ENCODE data around the gene VWA8. TPM values are rescaled to one million over a fixed set of nuclear protein-coding genes. Genes with fewer than 3 reads are reported as not detected.

The VWA8 gene
- total RNA-seq, 1 experiment from 2014 or later: 22.6 TPM

DNA sequence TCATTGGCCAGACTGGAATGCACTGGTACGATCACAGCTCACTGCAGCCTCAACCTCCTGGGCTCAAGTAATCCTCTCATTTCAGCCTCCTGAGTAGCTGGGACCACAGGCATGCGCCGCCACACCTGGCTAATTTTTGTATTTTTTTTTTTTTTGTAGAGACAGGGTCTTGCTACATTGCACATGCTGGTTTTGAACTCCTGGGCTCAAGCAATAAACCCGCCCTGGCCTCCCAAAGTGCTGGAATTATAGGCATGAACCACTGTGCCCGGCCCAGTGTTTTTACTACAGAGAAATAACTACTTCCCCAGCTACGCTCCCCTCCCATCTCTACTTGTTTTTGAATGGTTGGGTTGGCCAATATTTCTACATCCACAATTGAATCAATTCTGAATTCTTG lies 381.0 kb downstream of the VWA8 start:
- H3K79me2 ChIP-seq (ENCODE audit: insufficient read depth, low read length): no peaks in the 10 kb centered on the region
- ChIA-PET POLR2A (no interaction called here), RAD21 (ENCODE audit: low non-redundant PET in 1 of 2, low total read pairs in 2 of 2, uncharacterized antibody in 2 of 2, unreplicated experiment in 2 of 2) (no interaction called here), CTCF (no interaction called here)
- DNase-seq (ENCODE audit: low read depth, low spot score) (no peak), ATAC-seq (no peak)
- H3K27ac ChIP-seq (ENCODE audit: low read depth, low read length): no peak overlapping the region
- intact Hi-C loops (cut with micrococcal nuclease): no loop called here
- H3K27me3 ChIP-seq (ENCODE audit: insufficient read depth, low read length): no peaks in the 10 kb centered on the region
- H2AFZ ChIP-seq (ENCODE audit: low read depth, low read length, poor library complexity, severe bottlenecking): no peak overlapping the region
- H3K36me3 ChIP-seq (ENCODE audit: control insufficient read depth in 1 of 2, insufficient read depth in 2 of 2, low read length in 2 of 2): no peaks in the 10 kb centered on the region
- no peaks in the 10 kb centered on the region for H3K9me2 ChIP-seq (ENCODE audit: insufficient read depth)
- no peak overlapping the region for H3K4me2 ChIP-seq (ENCODE audit: low read length)
- no peaks in the 10 kb centered on the region for H4K20me1 ChIP-seq (ENCODE audit: insufficient read depth)
- no peaks in the 10 kb centered on the region for H3K9me3 ChIP-seq (ENCODE audit: control insufficient read depth in 1 of 2, insufficient read depth in 1 of 2, low read depth in 1 of 2, low read length in 2 of 2)
- no peak overlapping the region for H3K9ac ChIP-seq (ENCODE audit: low read length)
- H3K4me1 ChIP-seq (ENCODE audit: control insufficient read depth in 1 of 2, insufficient read depth in 2 of 2, low read length in 2 of 2): no peaks in the 10 kb centered on the region
- no TSS peak for BruUV-seq (replicated peaks)
- H3K4me3 ChIP-seq (replicated peaks in 1 of 2; ENCODE audit: low read depth in 1 of 2, low read length in 2 of 2): no peak overlapping the region
- no peak for TF ChIP-seq POLR2AphosphoS5 (IDR thresholded peaks at IDR 0.05; ENCODE audit: low read depth, low read length)
- no peak for TF ChIP-seq ZFX (IDR thresholded peaks at IDR 0.05)
- TF ChIP-seq SRF (IDR thresholded peaks at IDR 0.05; ENCODE audit: low read depth): no peak
- TF ChIP-seq SIN3A (IDR thresholded peaks at IDR 0.05; ENCODE audit: low read depth): no peak
- TF ChIP-seq POLR2A (IDR thresholded peaks at IDR 0.05; ENCODE audit: borderline replicate concordance, extremely low read depth, insufficient read depth, insufficient read length): no peak
- TF ChIP-seq REST (IDR thresholded peaks at IDR 0.05; ENCODE audit: low read depth): no peak
- no peak for TF ChIP-seq EZH2phosphoT487 (IDR thresholded peaks at IDR 0.05; ENCODE audit: borderline replicate concordance)
- TF ChIP-seq EZH2 (IDR thresholded peaks at IDR 0.05): no peak
- no peak for TF ChIP-seq CEBPB (IDR thresholded peaks at IDR 0.05; ENCODE audit: low read depth)
- TF ChIP-seq RAD21 (IDR thresholded peaks at IDR 0.05; ENCODE audit: low read depth): no peak
- TF ChIP-seq, protein P1, sequence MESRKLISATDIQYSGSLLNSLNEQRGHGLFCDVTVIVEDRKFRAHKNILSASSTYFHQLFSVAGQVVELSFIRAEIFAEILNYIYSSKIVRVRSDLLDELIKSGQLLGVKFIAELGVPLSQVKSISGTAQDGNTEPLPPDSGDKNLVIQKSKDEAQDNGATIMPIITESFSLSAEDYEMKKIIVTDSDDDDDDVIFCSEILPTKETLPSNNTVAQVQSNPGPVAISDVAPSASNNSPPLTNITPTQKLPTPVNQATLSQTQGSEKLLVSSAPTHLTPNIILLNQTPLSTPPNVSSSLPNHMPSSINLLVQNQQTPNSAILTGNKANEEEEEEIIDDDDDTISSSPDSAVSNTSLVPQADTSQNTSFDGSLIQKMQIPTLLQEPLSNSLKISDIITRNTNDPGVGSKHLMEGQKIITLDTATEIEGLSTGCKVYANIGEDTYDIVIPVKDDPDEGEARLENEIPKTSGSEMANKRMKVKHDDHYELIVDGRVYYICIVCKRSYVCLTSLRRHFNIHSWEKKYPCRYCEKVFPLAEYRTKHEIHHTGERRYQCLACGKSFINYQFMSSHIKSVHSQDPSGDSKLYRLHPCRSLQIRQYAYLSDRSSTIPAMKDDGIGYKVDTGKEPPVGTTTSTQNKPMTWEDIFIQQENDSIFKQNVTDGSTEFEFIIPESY (IDR thresholded peaks at IDR 0.05; ENCODE audit: extremely low read depth, insufficient replicate concordance, low read length): no peak
- TF ChIP-seq JUND (IDR thresholded peaks at IDR 0.05): no peak
- TF ChIP-seq TCF7L2 (IDR thresholded peaks at IDR 0.05; ENCODE audit: borderline replicate concordance, extremely low read depth, insufficient read depth, insufficient read length): no peak
- TF ChIP-seq ATF3 (IDR thresholded peaks at IDR 0.05): no peak
- no peak for TF ChIP-seq FOSL1 (IDR thresholded peaks at IDR 0.05; ENCODE audit: low read depth)
- no peak for TF ChIP-seq ZNF274 (IDR thresholded peaks at IDR 0.05; ENCODE audit: low read depth, low read length)
- TF ChIP-seq, protein P2, sequence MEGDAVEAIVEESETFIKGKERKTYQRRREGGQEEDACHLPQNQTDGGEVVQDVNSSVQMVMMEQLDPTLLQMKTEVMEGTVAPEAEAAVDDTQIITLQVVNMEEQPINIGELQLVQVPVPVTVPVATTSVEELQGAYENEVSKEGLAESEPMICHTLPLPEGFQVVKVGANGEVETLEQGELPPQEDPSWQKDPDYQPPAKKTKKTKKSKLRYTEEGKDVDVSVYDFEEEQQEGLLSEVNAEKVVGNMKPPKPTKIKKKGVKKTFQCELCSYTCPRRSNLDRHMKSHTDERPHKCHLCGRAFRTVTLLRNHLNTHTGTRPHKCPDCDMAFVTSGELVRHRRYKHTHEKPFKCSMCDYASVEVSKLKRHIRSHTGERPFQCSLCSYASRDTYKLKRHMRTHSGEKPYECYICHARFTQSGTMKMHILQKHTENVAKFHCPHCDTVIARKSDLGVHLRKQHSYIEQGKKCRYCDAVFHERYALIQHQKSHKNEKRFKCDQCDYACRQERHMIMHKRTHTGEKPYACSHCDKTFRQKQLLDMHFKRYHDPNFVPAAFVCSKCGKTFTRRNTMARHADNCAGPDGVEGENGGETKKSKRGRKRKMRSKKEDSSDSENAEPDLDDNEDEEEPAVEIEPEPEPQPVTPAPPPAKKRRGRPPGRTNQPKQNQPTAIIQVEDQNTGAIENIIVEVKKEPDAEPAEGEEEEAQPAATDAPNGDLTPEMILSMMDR (IDR thresholded peaks at IDR 0.05 in 2 of 3, conservative IDR thresholded peaks at IDR 0.05 in 1 of 3; ENCODE audit: borderline replicate concordance in 1 of 3, insufficient read depth in 1 of 3, low read depth in 2 of 3, low read length in 2 of 3): no peak
- no peak for TF ChIP-seq EGR1 (IDR thresholded peaks at IDR 0.05; ENCODE audit: low read depth)
- no peak for TF ChIP-seq ELF1 (IDR thresholded peaks at IDR 0.05; ENCODE audit: borderline replicate concordance, low read depth)
- TF ChIP-seq SP1 (IDR thresholded peaks at IDR 0.05; ENCODE audit: low read depth): no peak

Data from HCT116 (cell line).